ENCODE measurements around the gene SARM1. TPM values are rescaled to one million over a fixed set of nuclear protein-coding genes. Genes with fewer than 3 reads are reported as not detected.
A peak's percentile ranks its signal among the peaks of the same experiment; 100 is the strongest.

Gene SARM1
- total RNA-seq, 1 experiment from 2014 or later = 9.0 TPM

DNA sequence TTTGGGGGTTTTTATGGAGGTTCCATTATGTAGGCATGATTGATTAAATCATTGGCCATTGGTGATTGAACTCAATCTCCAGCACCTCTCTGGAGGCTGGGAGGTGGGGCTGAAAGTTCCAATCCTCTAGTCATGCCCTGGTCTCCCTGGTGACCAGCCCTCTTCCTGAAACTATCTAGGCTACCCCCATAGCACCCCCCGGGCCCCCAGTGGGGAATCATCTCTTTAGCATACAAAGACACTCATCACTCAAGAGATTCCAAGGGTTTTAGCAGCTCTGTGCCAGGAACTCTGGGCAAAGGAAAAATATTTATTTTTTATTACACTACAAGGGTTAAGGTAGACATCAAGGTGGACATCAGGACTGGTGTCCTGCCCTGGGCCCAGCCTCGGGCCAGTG is 23.9 kb downstream of the SARM1 start:
- no peak for DNase-seq (ENCODE audit: low read depth)

- no peak for DNase-seq (ENCODE audit: low read depth)
Measured at GRCh38 chr17:28395968-28396367, 24.5 kb downstream of the SARM1 start.

DNA sequence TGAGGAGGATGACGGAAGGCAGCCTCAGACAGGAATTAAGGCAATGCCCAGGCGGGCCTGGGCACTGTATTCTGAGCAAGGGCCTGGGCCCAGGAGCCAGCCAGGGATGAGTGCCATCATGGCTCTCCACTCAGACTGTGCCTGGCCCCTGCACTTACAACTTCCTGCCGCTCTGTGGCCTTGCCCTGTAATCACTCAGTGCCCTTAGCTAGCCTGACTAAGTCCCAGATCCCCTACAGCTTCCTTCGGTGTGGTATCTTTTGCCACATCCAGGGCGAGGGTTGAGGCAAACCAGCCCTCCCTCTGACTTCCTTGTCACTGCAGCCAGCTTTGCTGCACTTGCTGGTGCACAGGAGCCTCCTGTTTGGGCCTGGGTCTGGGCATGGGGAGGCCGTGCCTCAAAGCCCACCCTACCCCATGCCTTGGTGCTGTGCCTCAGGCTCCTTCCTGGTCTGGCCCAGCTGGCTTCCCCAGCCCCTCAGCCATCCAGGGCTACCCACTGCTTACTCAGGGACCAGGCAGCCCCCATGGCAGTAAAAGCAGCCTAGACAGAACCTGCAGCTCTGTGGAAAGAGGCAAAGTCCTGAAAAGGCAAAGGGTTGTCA is 25.2 kb downstream of the SARM1 start:
- no peak for DNase-seq (ENCODE audit: low read depth)

DNA sequence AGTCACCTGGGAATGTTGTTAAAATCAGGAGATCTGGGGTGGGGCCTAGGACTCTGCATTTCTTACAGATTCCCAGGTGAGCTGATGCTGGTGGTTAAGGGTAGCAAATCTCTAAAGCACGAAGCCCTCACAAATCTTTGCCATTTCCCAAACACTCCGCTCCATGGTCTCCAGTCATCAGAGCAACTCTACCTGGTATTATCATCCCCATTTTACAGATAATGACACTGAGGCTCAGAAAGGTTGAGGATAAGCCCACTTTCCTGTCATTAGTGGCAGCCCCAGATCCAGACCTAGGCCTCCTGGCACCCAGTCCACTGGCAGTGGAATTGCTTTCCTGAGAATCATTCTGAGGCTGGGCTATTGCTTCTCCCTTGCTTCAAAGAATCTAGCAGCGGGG is 25.8 kb downstream of the SARM1 start:
- no peak for DNase-seq (ENCODE audit: low read depth)

DNA sequence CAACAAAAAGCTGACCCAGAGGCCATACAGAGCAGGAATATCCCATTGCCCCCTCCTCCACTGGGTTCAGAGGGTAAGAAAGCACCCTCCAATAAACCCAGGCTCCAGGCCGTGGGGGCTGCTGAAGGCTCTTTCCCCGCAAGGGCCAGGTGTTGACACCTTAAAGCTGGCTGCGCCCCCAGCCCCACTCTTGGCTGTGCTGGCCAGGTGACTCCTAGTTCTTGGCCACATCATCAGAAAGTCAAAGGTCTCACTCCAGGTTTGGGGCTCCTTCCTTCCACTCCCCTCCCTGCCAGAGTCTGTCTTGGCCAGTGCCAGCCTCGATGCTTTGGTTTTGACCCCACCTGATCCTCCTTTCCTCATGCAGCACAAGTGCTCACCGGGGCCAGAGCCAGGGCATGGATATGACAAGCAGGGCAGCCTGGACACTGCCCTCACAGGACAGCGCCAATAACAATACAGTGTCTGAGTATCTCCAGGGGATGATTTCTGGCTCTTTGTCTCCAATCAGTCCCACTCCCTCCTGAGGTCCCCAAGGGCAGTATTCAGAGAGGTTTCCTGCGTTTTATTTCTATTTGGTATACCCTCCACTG is 26.3 kb downstream of the SARM1 start:
- DNase-seq (ENCODE audit: low read depth) = no peak

DNA sequence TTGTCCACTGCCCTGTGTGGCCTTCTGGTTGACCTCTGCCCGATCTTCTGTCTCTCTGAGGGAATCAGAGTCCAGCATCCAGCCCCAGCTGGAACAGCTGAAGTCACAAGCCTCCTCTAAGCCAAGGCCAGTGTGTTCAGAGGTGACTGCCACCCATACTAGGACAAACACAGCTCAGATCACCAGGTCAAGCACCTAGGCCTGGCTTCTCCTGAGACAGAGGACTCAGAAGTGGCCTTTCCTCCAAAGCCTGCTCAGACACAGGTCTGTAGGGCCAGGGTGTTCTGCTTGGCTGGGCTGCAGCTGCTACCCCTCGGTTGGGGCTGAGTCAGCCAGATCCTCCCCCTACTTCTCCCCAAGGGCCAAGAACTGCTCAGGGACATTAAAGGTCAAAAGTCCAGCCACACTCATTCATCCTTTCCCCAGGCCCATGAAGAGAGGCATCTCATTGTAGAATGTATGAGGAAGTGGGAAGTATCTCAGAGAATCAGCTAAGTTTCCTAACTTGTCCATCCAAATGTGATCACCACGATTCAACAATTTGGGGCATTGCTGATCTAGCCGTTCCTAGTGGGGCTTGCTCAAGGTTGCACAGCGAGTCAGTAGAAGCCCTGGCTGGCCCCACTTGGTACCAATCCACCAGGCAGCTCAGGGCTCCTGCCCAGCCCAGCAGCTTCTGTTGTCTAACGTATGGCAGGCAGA is 26.9 kb downstream of the SARM1 start:
- peak; percentile 14 for DNase-seq (ENCODE audit: low read depth)

GRCh38 chr17:28399808-28400207 is 28.3 kb downstream of the SARM1 start:
- DNase-seq (ENCODE audit: low read depth) = no peak

- no peak for DNase-seq (ENCODE audit: low read depth)
Measured at GRCh38 chr17:28402224-28402630, 30.7 kb downstream of the SARM1 start.

DNA sequence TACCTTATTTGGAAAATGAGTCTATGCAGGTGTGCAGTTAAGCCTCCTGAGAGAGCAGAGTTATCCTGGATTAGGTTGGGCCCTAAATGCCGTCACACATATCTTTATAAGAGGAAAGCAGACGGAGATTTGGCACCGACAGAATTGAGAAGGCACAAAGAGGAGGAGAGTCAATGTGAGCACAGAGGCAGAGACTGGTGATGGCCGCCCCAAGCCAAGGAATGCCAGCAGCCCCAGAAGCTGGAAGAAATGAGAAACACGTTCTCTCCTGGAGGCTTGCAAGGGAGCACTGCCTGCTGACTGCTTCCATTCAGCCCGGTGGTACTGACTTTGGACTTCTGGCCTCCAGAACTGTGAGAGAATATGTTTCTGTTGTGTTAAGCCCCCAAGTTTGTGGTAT is 31.4 kb downstream of the SARM1 start:
- DNase-seq (ENCODE audit: low read depth) = no peak

DNA sequence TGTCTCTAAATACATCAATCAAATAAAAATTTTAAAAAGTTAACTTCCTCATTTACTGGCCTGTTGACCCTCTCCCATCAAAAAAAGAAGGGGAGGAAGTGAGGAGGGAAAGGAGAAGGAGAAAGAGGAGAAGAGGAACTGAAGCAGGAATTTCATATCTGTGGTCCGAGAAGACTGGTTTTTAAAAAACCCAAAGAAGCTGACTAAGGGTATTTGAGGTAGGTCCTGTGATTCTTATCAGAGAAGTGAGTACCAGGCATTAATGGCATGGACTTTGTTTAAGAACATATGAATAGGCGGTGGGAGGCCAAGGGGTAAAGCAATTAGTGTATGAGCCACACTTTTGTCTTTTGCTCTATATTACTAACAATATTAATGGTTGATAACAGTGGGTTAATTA is 32.5 kb downstream of the SARM1 start:
- DNase-seq (ENCODE audit: low read depth) = no peak

DNA sequence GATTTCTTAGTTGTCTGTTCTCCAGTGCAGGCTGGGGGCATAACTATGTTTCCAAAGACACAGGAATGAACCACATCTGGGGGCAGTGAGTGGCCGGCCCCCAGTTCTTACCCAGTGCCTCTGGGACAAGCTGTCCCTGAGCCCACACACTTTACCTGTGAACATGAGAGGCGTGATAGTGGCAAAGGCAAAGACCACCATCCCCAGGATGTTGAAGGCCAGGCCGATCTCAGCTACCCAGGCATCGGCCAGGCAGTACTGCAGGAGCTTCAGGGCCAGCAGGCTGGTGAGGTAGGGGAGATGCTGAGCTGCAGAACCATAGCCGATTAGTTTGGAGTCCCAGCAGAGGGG is 32.9 kb downstream of the SARM1 start:
- no peak for DNase-seq (ENCODE audit: low read depth)

GRCh38 chr17:28404812-28405570 is 33.5 kb downstream of the SARM1 start:
- DNase-seq (ENCODE audit: low read depth) = no peak

DNA sequence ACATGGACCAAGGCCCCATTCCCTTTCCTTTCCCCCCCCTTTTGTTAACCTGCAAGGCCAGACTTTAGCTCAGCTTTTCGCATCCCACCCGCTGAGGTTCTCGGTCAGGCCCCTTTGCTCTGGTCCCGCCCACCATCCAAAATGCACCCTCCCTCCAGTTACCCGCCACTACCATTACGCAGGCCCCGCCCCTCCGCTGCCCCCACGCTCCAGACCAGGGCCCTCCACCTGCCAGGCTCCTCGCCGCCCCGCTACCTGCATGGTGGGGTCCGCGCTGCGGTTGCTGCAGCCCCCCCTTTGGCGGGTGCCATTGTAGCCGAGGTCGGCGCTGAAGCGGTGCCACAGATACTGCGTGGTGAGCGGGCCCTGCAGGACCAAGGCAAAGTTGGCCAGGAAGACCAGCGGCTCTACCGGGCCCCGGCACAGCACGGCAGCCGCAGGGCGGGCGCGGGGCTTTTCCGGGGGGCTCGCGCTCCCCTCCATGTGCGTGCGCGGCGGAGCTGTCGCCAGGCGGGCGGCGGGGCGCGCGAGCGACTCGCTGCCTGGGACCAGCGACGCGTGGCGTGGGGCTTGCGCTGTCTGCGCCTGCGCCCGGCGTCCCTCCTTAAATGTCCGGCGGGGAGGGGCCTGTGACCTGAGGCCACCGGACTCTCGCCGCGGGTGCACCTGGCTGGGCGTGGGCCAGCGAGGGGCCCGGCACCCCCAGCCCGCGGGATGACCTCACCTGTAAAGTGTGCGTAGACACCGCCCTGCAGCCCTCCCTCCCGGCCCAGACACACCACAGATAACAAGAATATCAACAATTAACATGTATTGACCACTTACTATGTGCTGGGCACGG is 34.4 kb downstream of the SARM1 start, which contains the start of gene SLC46A1:
SLC46A1 (minus strand) TSS at position 581 of the 841 bp plus-strand sequence; CDS start at position 483, 98 bp downstream.
- DNase-seq (ENCODE audit: low read depth) = peak; percentile 24

DNA sequence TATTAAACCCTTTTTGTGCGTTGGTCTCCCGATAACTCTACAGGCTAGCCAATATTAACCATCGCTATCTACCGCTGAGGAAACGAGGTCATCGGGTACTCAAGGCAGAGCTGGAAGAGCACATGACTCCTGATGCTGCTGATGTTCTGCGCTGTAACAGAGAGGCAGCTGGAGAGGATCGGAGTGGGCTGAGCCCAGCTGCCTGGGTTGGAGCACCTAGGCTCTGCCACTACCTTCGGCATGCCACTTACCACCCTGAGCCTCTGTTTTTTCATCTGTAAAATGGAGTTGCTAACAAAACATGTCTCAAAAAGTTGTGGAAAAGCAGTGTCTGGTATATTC is 35.0 kb downstream of the SARM1 start:
- DNase-seq (ENCODE audit: low read depth) = no peak

- no peak for DNase-seq (ENCODE audit: low read depth)
Measured at GRCh38 chr17:28407130-28407973, 35.9 kb downstream of the SARM1 start.

- no peak for DNase-seq (ENCODE audit: low read depth)
Measured at GRCh38 chr17:28407974-28408306, 36.4 kb downstream of the SARM1 start.

DNA sequence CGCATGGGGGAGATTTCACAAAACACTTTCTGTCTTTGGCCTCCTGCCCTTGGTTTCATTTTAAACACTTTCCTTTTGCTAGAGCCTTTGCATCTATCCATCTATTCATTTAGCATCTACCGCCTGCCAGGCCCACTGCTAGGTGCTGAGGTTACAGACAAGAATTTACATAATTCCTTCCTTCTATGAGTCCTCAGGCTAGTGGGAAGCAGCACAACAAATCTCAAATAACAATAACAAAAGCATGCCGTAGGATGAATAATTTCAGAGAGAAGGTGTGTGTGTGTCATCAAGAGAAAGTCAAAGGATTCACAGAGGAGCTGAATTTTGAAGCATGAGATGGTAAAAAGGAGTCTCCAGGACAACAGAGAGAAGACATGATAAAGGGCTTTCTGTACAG is 40.6 kb downstream of the SARM1 start:
- no peak for DNase-seq (ENCODE audit: low read depth)

DNA sequence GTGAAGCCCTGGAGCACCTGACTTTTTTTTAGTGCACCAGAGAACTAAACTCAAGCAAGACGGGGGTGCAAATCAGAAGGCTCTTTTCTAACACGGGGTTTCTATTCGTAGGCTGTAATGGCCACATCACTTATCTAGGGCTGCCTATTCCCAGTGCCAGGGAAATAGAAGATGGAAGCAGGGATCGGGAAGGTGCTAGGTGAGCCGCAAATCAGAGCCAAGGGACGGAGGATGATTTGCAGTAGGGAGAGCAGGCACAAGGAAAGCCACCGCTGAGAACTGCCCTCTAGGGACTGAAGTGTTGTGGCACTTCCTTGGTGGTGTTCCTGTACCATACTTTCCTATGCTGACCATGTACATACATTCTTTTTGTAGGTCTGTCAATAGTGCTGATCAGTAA is 42.3 kb downstream of the SARM1 start:
- no peak for DNase-seq (ENCODE audit: low read depth)

- DNase-seq (ENCODE audit: low read depth) = no peak
Measured at GRCh38 chr17:28415886-28416285, 44.4 kb downstream of the SARM1 start.

- DNase-seq (ENCODE audit: low read depth) = peak; percentile 54
Measured at GRCh38 chr17:28416703-28417311, 45.3 kb downstream of the SARM1 start.
